Measurements from ENCODE around the gene ACOX1.

GRCh38 chr17:75922173-75922961, 56.6 kb downstream of the ACOX1 start:
- TF ChIP-seq CTCF (IDR thresholded peaks at IDR 0.05) (no peak), POLR2A (IDR thresholded peaks at IDR 0.05; ENCODE audit: low read depth) (no peak), POLR2AphosphoS5 (IDR thresholded peaks at IDR 0.05) (no peak), EP300 (IDR thresholded peaks at IDR 0.05) (no peak)

Data from esophagus muscularis mucosa (tissue), 4 donors.